Kidney (tissue), 14 donors: Measurements from ENCODE around the gene OBSCN. TPM values are rescaled to one million over a fixed set of nuclear protein-coding genes. Genes with fewer than 3 reads are reported as not detected.

Experiments used
- DNase-seq, 5 donors: peaks; one replicate each; pipeline ENCODE4 v3.0.0-alpha.2; 2013 to 2020
- FAIRE-seq: peaks from 2 replicates; lab custom pipeline; 2012; peaks lifted over from hg19 to GRCh38; lab: Jason Lieb, UNC
- H3K27ac ChIP-seq, 2 donors: one replicate each; pipeline ENCODE4 v1.7.0; 2013; ENCODE audit warnings: low read depth in 2 of 2, low read length in 2 of 2, inconsistent platforms in 1 of 2
- H3K27me3 ChIP-seq: one replicate; pipeline ENCODE4 v1.7.1; 2013; ENCODE audit warnings: low read length, inconsistent platforms; ENCODE audit not compliant: control insufficient read depth, insufficient read depth
- H3K36me3 ChIP-seq, 3 donors: one replicate each; pipeline versions ENCODE4 v1.7.0 to v1.7.1; 2013; ENCODE audit warnings: low read length in 3 of 3, control low read depth in 1 of 3, inconsistent platforms in 1 of 3; ENCODE audit not compliant: insufficient read depth in 3 of 3, control insufficient read depth in 2 of 3
- H3K4me1 ChIP-seq, 3 donors: one replicate each; pipeline versions ENCODE4 v1.7.0 to v1.7.1; 2013; ENCODE audit warnings: low read length in 3 of 3, inconsistent platforms in 1 of 3, low read depth in 1 of 3; ENCODE audit not compliant: control insufficient read depth in 2 of 3, insufficient read depth in 2 of 3
- H3K4me3 ChIP-seq, 3 donors: one replicate each; pipeline versions ENCODE4 v1.7.0 to v1.8.1; 2013; ENCODE audit warnings: low read length in 3 of 3, control low read depth in 1 of 3, inconsistent platforms in 1 of 3
- H3K9ac ChIP-seq, 3 donors: one replicate each; pipeline versions ENCODE4 v1.7.0 to v1.7.1; 2013; ENCODE audit warnings: low read length in 3 of 3, control low read depth in 1 of 3, inconsistent platforms in 1 of 3
- H3K9me3 ChIP-seq, 3 donors: one replicate each; pipeline versions ENCODE4 v1.7.0 to v1.7.1; 2013; ENCODE audit warnings: low read length in 3 of 3, control low read depth in 1 of 3, inconsistent platforms in 1 of 3; ENCODE audit not compliant: control insufficient read depth in 2 of 3, insufficient read depth in 1 of 3
- CTCF ChIP-seq: IDR thresholded peaks from 3 replicates; pipeline ENCODE4 v1.5.1; 2012; ENCODE audit warnings: mild to moderate bottlenecking, moderate library complexity, borderline replicate concordance; ENCODE audit not compliant: insufficient read depth; ENCODE audit errors: extremely low read depth
- intact Hi-C: fragments of 100-400 bp; cut with DNase I; formaldehyde crosslinking; loops from one replicate; pipeline ENCODE4 v1.11.1; 2022
- polyA plus RNA-seq: library from polyadenylated mRNA; stranded (reverse); fragments of 350-450 nt; fragmentation: Illumina TruSeq; extraction: RNeasy Lipid Tissue Mini Kit (QIAGEN cat#74804); gene quantifications from one replicate; pipeline ENCODE4 v1.2.3, GENCODE V29; 2014; ENCODE audit warnings: low read depth, low replicate concordance; ENCODE audit not compliant: insufficient read depth
- total RNA-seq: library from RNA; stranded (reverse); fragmentation: NEBNext Ultra II Directional; extraction: Animal tissue kit (Norgen Biotek cat#: 25700); gene quantifications from one replicate; pipeline ENCODE4 v1.2.1, GENCODE V29; 2021
- donor health status: control.
- donor health status: control.
- donor health status: control.
- donor health status: control.
- donor health status: control.
- donor health status: DM: yes; HTN: yes; CAD: no.
- donor health status: Normal renal cell carcinoma (clear cell type).

Gene OBSCN
- total and polyA plus RNA-seq, 2 donors from 2014 or later = 14.5 to 30.0 TPM

DNA sequence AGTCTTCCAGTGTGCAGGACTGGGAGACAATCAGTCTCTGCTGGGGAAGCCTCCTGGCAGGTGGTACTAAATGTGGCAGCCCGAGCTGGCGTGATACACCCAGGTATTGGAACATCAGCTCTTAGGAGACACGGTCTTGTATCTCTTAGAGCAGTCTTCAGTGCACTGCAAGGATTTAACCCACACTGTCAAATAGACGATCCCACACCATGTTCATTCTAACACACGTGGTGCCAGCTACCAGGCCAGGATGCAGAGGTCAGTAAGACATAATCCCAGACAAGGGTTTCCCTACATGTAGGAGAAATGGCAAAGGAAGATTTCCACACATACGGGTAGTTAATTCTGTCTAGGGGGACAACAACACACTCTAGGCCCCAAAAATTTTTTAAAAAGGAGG, 190.1 kb downstream of the OBSCN start:
- DNase-seq = no peak
- no peak for FAIRE-seq
- Histone ChIP-seq H3K9ac (no peak overlapping the region), H3K36me3 (peaks cover 0 to 20% (median 6%) of the 10 kb centered on the region in 3 donors), H3K4me3 (no peak overlapping the region), H3K9me3 (no peaks in the 10 kb centered on the region), H3K27ac (no peak overlapping the region), H3K27me3 (no peaks in the 10 kb centered on the region), H3K4me1 (peaks cover 0 to under 1% (median 0%) of the 10 kb centered on the region in 3 donors)
- intact Hi-C loops = no loop called here
- TF ChIP-seq CTCF = no peak

- TF ChIP-seq CTCF = no peak
Measured at GRCh38 chr1:228398741-228399461, 191.1 kb downstream of the OBSCN start.

DNA sequence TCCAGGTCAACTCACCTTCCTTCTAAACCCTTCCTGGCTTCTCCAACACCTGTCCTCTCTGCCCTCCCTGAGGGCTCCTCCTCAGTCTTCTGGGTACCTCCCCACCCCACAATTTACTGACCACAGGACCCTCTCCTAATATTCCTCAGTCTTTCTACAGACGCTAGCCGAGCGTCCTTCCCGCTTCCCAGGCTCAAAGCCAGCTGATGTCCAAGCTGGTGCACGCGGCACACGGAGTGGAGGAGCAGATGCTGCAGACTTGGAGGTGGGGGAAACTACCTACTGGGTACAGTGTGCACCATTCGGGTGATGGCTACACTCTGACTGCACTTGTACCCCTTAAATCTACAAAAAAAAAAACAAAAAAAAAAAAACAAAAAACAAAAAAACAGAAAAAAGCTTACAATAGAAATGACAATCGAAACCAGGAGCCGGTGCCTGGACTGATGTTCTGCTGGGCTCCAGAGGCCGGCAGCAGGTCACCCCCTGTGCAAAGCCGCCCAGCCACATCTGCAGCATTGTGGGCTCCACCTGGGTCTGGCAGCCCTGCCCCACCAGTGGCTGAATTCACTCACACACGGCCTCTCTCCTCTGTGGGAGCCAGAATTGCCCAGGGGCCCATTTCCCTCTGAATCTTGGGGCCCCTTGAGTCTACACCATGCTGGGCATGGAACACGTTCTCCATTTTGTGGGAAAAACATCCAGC, 191.8 kb downstream of the OBSCN start:
- no peaks in the 10 kb centered on the region for H3K27me3 ChIP-seq
- no peak for TF ChIP-seq CTCF
- no peak overlapping the region for H3K4me3 ChIP-seq
- no peak overlapping the region for H3K9ac ChIP-seq
- FAIRE-seq (no peak), DNase-seq (peak in 1 of 5 donors; percentile 46)
- H3K36me3 ChIP-seq = peaks cover 0 to 20% (median 7%) of the 10 kb centered on the region in 3 donors
- H3K27ac ChIP-seq = no peak overlapping the region
- intact Hi-C loops = no loop called here
- H3K9me3 ChIP-seq = no peaks in the 10 kb centered on the region
- peaks cover 0 to 13% (median 0%) of the 10 kb centered on the region in 3 donors for H3K4me1 ChIP-seq

More at GRCh38 chr1:228398741-228399461, 191.1 kb downstream of the OBSCN start:
- H3K9ac ChIP-seq = no peak overlapping the region
- no peak overlapping the region for H3K27ac ChIP-seq
- peaks cover 0 to 6% (median 0%) of the 10 kb centered on the region in 3 donors for H3K4me1 ChIP-seq
- H3K27me3 ChIP-seq = no peaks in the 10 kb centered on the region
- DNase-seq (peak in 1 of 5 donors; percentile 56), FAIRE-seq (no peak)
- intact Hi-C loops = no loop called here
- no peak overlapping the region for H3K4me3 ChIP-seq
- peaks cover 0 to 20% (median 7%) of the 10 kb centered on the region in 3 donors for H3K36me3 ChIP-seq
- no peaks in the 10 kb centered on the region for H3K9me3 ChIP-seq
